ENCODE data around the gene PAFAH1B1. TPM values are rescaled to one million over a fixed set of nuclear protein-coding genes. Genes with fewer than 3 reads are reported as not detected.
"Not testable (repeated sequence)": the region's sequence is repeated elsewhere in the genome, so short reads cannot be mapped to it uniquely, and the experiment has no call there.

PAFAH1B1 gene
- total RNA-seq = 120 and 123 TPM in 2 replicates
- 100 TPM for polyA plus RNA-seq (2012)

GRCh38 chr17:2592971-2593820 is at the start of gene PAFAH1B1:
Gene PAFAH1B1, plus strand, starts transcription at chr17:2593654. Its CDS starts 44,635 bp downstream, at chr17:2638289.
- DNase-seq (ENCODE audit: low read depth) = peak; percentile 92

- no peak for DNase-seq (ENCODE audit: low read depth)
Observed at GRCh38 chr17:2545393-2545792, 48.1 kb upstream of the PAFAH1B1 start.

- no peak for DNase-seq (ENCODE audit: low read depth)
Observed at GRCh38 chr17:2547176-2547575, 46.3 kb upstream of the PAFAH1B1 start.

GRCh38 chr17:2548026-2548425 is 45.4 kb upstream of the PAFAH1B1 start:
- DNase-seq (ENCODE audit: low read depth) = not testable (repeated sequence)

GRCh38 chr17:2549392-2550211 is 43.9 kb upstream of the PAFAH1B1 start:
- DNase-seq (ENCODE audit: low read depth) = no peak

- DNase-seq (ENCODE audit: low read depth) = no peak
Observed at GRCh38 chr17:2551493-2551892, 42.0 kb upstream of the PAFAH1B1 start.

- DNase-seq (ENCODE audit: low read depth) = no peak
Observed at GRCh38 chr17:2551928-2552327, 41.5 kb upstream of the PAFAH1B1 start.

- no peak for DNase-seq (ENCODE audit: low read depth)
Observed at GRCh38 chr17:2560658-2561057, 32.8 kb upstream of the PAFAH1B1 start.

GRCh38 chr17:2562162-2562858 is 31.1 kb upstream of the PAFAH1B1 start:
- no peak for DNase-seq (ENCODE audit: low read depth)

- DNase-seq (ENCODE audit: low read depth) = no peak
Observed at GRCh38 chr17:2563061-2563460, 30.4 kb upstream of the PAFAH1B1 start.

GRCh38 chr17:2563543-2563942 is 29.9 kb upstream of the PAFAH1B1 start:
- DNase-seq (ENCODE audit: low read depth) = no peak

- no peak for DNase-seq (ENCODE audit: low read depth)
Observed at GRCh38 chr17:2564877-2565276, 28.6 kb upstream of the PAFAH1B1 start.

GRCh38 chr17:2566056-2566455 is 27.4 kb upstream of the PAFAH1B1 start:
- DNase-seq (ENCODE audit: low read depth) = no peak

GRCh38 chr17:2571523-2572303 is 21.7 kb upstream of the PAFAH1B1 start:
- DNase-seq (ENCODE audit: low read depth) = no peak

GRCh38 chr17:2572304-2572609 is 21.2 kb upstream of the PAFAH1B1 start:
- DNase-seq (ENCODE audit: low read depth) = not testable (repeated sequence)

GRCh38 chr17:2580151-2580550 is 13.3 kb upstream of the PAFAH1B1 start:
- DNase-seq (ENCODE audit: low read depth) = no peak

GRCh38 chr17:2580661-2581060 is 12.8 kb upstream of the PAFAH1B1 start:
- DNase-seq (ENCODE audit: low read depth) = no peak

GRCh38 chr17:2582493-2582892 is 11.0 kb upstream of the PAFAH1B1 start:
- DNase-seq (ENCODE audit: low read depth) = no peak

- DNase-seq (ENCODE audit: low read depth) = no peak
Observed at GRCh38 chr17:2591040-2591640, 2.3 kb upstream of the PAFAH1B1 start.
